ENCODE measurements around the gene SLBP. TPM values are rescaled to one million over a fixed set of nuclear protein-coding genes. Genes with fewer than 3 reads are reported as not detected.
A peak's percentile ranks its signal among the peaks of the same experiment; 100 is the strongest.

SLBP gene
- total and polyA plus RNA-seq, 2 donors (not counting 3 experiments of a cell fraction or from before 2014, with no cell fraction given) = 48.3 to 63.1 TPM

DNA sequence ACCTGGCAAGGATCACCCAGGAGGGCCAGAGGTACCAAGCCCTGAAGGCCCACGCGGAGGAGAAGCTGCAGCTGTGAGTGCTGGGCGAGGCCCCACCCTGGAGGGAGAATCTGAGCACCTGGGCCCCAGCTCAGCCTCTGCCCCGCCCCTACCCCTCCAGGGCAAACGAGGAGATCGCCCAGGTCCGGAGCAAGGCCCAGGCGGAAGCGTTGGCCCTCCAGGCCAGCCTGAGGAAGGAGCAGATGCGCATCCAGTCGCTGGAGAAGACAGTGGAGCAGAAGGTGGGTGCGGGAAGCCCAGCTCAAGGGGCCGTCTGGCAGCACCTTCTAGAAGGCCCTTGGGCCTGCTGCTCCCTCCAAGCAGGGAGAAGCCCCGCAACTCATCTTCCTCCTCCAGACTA, 32.4 kb upstream of the SLBP start:
- no peak overlapping the region for H3K27ac ChIP-seq (ENCODE audit: insufficient read depth, low read depth, low read length)

More for the DNA sequence above, 32.4 kb upstream of the SLBP start:
- no peak overlapping the region for H2AFZ ChIP-seq (ENCODE audit: low read depth, low read length)
- H3K9me1 ChIP-seq (replicated peaks; ENCODE audit: control insufficient read depth, extremely low read depth, insufficient read depth, low read length) = no peaks in the 10 kb centered on the region
- ChIA-PET POLR2A (interaction anchor here (0.6 kb wide), 1 partner anchor 13 kb away, joined by 5 read pairs; no protein-coding TSS in a partner anchor), CTCF (interaction anchor here (1.8 to 6.0 kb wide), 3 partner anchors 17 to 167 kb away, joined by 5 to 198 read pairs (median 14); no protein-coding TSS in a partner anchor)
- FAIRE-seq (no peak), DNase-seq (ENCODE audit: low read depth, low spot score) (no peak)
- H3K36me3 ChIP-seq (ENCODE audit: control insufficient read depth in 2 of 2, extremely low read depth in 1 of 2, insufficient read depth in 2 of 2, low read length in 2 of 2) = peaks cover 8 to 24% of the 10 kb centered on the region in 2 experiments
- no peaks in the 10 kb centered on the region for H3K9me3 ChIP-seq (replicated peaks; ENCODE audit: control insufficient read depth, insufficient read depth, low read length)
- intact Hi-C loops (cut with micrococcal nuclease) = no loop called here
- no peak overlapping the region for H3K4me2 ChIP-seq (ENCODE audit: insufficient read depth, low read length)
- TF ChIP-seq JUN (IDR thresholded peaks at IDR 0.05; ENCODE audit: borderline replicate concordance, insufficient read depth, insufficient read length, low read depth) = no peak
- TF ChIP-seq, protein P1, sequence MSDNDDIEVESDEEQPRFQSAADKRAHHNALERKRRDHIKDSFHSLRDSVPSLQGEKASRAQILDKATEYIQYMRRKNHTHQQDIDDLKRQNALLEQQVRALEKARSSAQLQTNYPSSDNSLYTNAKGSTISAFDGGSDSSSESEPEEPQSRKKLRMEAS (IDR thresholded peaks at IDR 0.05; ENCODE audit: insufficient read depth, insufficient read length) = no peak
- TF ChIP-seq, protein P2, sequence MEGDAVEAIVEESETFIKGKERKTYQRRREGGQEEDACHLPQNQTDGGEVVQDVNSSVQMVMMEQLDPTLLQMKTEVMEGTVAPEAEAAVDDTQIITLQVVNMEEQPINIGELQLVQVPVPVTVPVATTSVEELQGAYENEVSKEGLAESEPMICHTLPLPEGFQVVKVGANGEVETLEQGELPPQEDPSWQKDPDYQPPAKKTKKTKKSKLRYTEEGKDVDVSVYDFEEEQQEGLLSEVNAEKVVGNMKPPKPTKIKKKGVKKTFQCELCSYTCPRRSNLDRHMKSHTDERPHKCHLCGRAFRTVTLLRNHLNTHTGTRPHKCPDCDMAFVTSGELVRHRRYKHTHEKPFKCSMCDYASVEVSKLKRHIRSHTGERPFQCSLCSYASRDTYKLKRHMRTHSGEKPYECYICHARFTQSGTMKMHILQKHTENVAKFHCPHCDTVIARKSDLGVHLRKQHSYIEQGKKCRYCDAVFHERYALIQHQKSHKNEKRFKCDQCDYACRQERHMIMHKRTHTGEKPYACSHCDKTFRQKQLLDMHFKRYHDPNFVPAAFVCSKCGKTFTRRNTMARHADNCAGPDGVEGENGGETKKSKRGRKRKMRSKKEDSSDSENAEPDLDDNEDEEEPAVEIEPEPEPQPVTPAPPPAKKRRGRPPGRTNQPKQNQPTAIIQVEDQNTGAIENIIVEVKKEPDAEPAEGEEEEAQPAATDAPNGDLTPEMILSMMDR (IDR thresholded peaks at IDR 0.05; ENCODE audit: extremely low read depth in 1 of 2, insufficient read depth in 1 of 2, low read depth in 1 of 2, low read length in 2 of 2) = no peak
- TF ChIP-seq MYC (IDR thresholded peaks at IDR 0.05; ENCODE audit: low read depth, low read length) = no peak
- TF ChIP-seq GATA2 (IDR thresholded peaks at IDR 0.05; ENCODE audit: insufficient read depth, insufficient read length, low read depth, low read length) = no peak
- TF ChIP-seq EZH2 (IDR thresholded peaks at IDR 0.05; ENCODE audit: borderline replicate concordance, low read depth, low read length, severe bottlenecking) = no peak
- dilution Hi-C loops (cut with MboI; ENCODE audit: extremely low pct_ligation_motif_present, low sequenced_read_pairs) = no loop called here
- no peaks in the 10 kb centered on the region for H3K27me3 ChIP-seq (ENCODE audit: control insufficient read depth in 2 of 2, insufficient read depth in 2 of 2, low read length in 2 of 2)
- no peaks in the 10 kb centered on the region for H4K20me1 ChIP-seq (replicated peaks; ENCODE audit: control insufficient read depth, extremely low read depth, insufficient read depth, low read length)
- no peak overlapping the region for H3K9ac ChIP-seq (replicated peaks; ENCODE audit: extremely low read depth, insufficient read depth, low read length)
- H3K4me1 ChIP-seq (ENCODE audit: control insufficient read depth, extremely low read depth, insufficient read depth, low read length) = peaks cover 4% of the 10 kb centered on the region
- no peak overlapping the region for H3K4me3 ChIP-seq (replicated peaks in 1 of 3; ENCODE audit: insufficient read depth in 1 of 3, low read depth in 1 of 3, low read length in 3 of 3)
- no peaks in the 10 kb centered on the region for H3K79me2 ChIP-seq (ENCODE audit: control insufficient read depth, insufficient read depth, low read length)
- BruUV-seq (replicated peaks) = TSS peak; percentile 43

All from endothelial cell of umbilical vein (primary cell).